ENCODE results near the gene MEGF11.

Gene MEGF11

GRCh38 chr15:65870889-65871533 lies 382.5 kb downstream of the MEGF11 start (continued):
- TF ChIP-seq MYNN (tag by site-specific recombination; IDR thresholded peaks at IDR 0.05; ENCODE audit: borderline replicate concordance) (no peak), ZNF18 (tag by site-specific recombination; IDR thresholded peaks at IDR 0.05) (no peak), ZNF704 (tag by site-specific recombination; IDR thresholded peaks at IDR 0.05) (no peak), ZNF488 (tag by site-specific recombination; IDR thresholded peaks at IDR 0.05) (no peak), ZNF785 (tag by site-specific recombination; IDR thresholded peaks at IDR 0.05) (no peak), ZSCAN4 (tag by site-specific recombination; IDR thresholded peaks at IDR 0.05) (no peak), ZNF23 (tag by site-specific recombination; IDR thresholded peaks at IDR 0.05; ENCODE audit: borderline replicate concordance) (no peak), ZBTB49 (tag by site-specific recombination; IDR thresholded peaks at IDR 0.05; ENCODE audit: low read depth) (no peak), ZNF362 (tag by site-specific recombination; IDR thresholded peaks at IDR 0.05) (peak; percentile 85), GLIS1 (tag by site-specific recombination; IDR thresholded peaks at IDR 0.05) (no peak), ZNF626 (tag by site-specific recombination; IDR thresholded peaks at IDR 0.05) (no peak), ZNF175 (tag by site-specific recombination; IDR thresholded peaks at IDR 0.05) (no peak), ZNF501 (tag by site-specific recombination; IDR thresholded peaks at IDR 0.05) (no peak), ZBTB10 (tag by site-specific recombination; IDR thresholded peaks at IDR 0.05) (no peak), PRDM4 (tag by site-specific recombination; IDR thresholded peaks at IDR 0.05) (peak; percentile 94), ZXDB (tag by site-specific recombination; IDR thresholded peaks at IDR 0.05) (0 out of 2 replicates have a peak, but pooled peaks have one; percentile 5), KLF8 (tag by site-specific recombination; IDR thresholded peaks at IDR 0.05) (no peak), PRDM6 (tag by site-specific recombination; IDR thresholded peaks at IDR 0.05) (peak; percentile 35; the same call in 1 of the 2 replicates), ZNF37A (tag by site-specific recombination; IDR thresholded peaks at IDR 0.05) (no peak)
